GM18517 (cell line): ENCODE measurements around the gene SLC22A17.
"Not testable (repeated sequence)": the region's sequence is repeated elsewhere in the genome, so short reads cannot be mapped to it uniquely, and the experiment has no call there.

Experiments used
- ATAC-seq: cut with Tn5 transposase; IDR thresholded peaks from one replicate; pipeline ENCODE4 v1.9.1; 2021; ENCODE audit warnings: mild to moderate bottlenecking, moderate library complexity; ENCODE audit not compliant: unreplicated experiment

Gene SLC22A17

DNA sequence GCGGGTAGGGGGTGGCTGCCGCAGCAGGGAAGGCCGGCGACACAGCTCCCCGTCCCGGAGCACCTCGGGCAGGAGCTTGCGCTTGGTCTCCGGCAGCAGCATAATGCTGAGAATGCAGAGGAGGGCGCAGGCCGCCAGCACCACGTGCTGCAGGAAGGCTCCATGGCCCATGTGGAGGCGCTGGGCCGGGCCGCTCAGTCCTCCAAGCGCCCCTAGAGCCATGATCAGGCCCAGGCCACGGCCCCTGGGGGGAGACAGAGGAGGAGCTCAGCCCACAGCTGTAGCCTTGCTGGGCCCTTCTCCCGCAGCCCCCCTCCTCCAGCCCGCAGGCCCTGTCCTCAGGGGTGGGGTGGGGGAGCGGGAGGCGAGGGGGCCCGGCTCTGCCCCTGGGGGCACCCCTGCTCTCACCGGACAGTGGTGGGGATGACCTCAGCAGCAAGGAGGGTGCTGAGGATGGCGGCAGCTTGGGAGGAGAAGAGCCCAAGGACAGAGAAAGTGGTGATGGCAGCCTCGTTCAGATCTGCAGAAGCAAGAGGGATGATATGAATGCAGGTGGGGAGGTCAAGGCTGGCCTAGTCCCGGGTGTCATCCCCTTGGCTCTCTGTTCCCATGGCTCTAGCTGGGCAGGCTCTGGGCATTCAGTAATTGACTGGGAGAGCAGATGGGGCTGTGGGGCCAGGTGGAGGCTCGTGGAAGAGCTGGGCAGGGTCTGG, 5.8 kb downstream of the SLC22A17 start:
- ATAC-seq, result no peak

DNA sequence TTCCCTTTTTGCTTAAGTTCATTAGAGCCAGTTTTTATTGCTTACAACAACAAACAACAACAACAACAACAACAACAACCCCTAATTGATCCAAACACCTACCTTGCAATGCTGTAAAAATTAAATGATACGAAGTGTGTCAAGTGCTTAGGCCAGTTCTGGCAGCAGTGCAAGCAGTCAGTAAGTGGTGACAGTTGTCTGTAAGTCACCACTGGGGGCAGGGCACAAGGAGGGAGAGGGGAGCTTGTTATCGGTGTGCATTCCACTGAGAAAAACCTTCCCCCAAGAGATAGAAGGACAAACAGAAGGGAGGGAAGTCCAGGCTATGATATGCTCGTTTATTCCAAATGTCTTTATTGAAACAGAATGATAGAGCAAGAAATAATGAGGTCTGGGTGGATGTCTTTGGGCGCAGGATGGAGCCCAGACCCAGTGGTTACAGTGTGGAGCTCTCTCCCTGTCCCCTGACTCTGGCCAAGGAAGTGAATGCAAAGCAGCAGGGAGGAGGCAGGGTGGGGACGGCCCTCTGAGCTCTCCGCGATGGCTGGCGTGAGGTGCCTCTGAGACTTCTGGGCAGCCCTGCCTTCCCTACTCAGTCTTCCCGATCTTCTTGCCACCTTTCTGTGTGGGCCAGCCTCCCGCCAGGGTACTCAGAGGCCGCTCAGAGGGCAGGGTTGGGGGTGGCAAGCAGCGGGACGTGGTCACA, 6.5 kb downstream of the SLC22A17 start:
- ATAC-seq, result no peak

DNA sequence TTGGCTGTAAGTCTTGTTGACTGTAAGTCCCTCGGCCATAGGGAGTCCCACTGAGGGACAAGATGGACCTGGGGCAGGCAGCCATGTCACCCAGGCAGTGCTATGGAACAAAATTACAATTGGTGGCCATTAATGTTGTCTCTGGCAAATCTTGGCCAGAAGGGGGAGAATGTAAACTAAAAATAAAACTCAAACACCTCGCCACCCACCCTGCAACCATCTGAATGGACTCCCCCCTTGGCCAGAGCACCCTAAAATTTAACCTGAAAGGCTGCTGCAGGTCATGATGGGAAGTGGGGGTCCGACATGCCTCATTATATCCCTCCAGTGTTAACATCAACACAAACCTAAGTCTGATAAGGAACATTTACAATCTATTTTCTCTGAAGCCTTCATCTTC, 8.2 kb downstream of the SLC22A17 start:
- no peak for ATAC-seq

DNA sequence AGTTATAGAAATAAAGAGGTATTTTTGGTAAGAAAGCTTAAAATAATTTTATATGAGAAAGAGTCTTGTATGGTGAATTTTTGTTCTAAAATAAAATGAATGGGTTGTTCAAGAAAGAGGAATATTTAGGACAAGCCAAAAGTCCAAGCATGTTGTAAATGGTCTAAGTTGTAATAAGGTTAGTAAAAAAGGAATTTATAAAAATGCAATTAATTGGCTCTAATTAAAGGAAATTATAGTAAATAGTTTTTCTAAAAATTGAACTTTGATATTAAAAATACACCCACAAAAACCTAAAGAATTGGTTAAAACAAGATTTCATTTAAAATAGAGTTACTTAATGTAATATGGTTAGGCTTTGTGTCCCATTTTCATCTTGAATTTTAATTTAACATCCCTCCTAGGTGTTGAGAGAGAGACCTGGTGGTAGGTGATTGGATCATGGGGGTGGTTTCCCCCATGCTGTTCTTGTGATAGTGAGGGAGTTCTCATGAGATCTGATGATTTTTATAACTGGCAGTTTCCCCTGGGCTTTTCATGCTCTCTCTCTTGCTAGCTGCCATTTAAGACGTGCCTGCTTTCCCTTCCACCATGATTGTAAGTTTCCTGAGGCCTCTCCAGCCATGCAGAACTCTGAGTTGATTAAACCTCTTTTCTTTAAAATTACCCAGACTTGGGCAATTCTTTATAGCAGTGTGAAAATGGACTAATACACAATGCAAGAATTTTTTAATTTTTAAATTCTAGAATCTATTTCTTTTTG, 13.0 kb downstream of the SLC22A17 start:
- ATAC-seq, result no peak

DNA sequence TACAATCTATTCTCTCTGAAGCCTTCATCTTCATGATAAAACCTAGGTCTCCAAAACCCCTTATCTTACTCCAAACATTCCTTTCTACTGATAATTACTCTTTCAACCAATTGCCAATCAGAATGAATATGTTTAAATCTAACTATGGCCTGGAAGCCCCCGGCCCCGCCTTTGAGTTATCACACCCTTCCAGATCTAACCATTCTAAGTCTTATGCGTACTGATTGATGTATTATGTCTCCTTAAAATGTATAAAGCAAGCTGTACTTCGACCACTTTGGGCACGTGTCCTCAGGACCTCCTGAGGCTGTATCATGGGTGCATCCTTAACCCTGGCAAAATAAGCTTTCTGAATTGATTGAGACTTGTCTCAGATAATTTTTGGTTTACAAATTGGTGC, 17.1 kb downstream of the SLC22A17 start:
- no peak for ATAC-seq

DNA sequence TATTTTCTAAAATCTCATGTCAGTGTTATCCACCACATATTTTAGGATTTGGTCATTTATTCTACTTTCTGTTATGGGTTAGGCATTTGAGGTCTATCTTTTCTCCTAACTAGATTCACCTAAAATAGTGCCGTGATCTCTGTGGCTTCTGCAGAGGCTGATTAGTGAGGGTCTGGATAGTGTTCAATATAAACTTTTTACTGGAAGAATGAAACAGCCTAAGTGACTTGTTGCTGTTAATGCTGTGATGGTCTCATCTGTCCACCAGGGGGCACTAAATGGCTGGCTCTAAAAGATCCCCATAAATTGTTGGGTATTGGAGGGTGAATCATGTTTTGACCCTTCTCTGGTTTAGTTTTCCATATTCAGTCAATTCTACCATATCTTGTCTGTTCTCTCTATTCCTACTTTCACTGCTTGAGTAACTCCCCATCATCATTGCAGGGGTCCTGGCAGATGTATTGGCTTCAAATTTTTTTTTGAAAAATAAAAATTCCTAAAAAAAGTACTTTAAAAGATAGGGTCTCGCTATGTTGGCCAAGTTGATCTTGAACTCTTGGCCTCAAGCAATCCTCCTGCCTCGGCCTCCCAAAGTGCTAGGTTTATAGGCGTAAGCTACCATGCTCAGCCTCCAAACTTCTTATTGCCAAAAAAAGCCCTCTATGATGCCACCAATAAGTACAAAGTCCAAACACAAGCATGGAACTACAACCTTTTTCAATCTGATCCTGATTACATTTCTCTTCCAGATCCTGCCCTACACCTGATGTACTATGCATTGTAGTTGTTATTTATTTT, 24.5 kb downstream of the SLC22A17 start:
- peak; percentile 64 for ATAC-seq

DNA sequence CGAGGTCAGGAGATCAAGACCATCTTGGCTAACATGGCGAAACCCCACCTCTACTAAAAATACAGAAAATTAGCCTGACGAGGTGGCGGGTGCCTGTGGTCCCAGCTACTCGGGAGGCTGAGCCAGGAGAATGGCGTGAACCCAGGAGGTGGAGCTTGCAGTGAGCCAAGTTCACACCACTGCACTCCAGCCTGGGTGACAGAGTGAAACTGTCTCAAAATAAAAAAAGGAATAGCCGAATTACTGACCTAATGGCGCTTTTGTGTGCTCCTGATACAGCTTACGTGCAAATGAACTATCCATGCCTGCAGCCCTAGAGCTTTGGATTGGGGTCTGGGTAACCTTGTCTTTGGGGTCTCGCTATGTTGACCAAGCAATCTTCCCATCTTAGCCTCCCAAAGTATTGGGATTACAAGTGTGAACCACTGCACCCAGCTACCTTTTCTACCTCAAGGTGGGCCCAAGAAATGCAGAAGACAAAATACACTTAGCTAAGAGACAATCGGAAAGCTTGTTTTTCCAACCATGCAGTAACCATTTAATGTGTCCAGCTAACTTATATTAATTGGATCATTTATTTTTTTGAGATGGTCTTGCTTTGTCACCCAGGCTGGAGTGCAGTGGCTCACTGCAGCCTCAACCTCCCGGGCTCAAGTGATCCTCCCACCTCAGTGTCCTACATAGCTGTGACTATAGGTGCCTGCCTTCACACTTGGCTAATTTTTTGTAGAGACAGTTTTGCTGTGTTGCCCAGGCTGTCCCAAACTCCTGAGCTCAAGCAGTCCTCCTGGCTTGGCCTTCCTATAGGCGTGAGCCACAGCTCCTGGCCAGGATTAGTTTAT, 26.0 kb downstream of the SLC22A17 start:
- no peak for ATAC-seq

DNA sequence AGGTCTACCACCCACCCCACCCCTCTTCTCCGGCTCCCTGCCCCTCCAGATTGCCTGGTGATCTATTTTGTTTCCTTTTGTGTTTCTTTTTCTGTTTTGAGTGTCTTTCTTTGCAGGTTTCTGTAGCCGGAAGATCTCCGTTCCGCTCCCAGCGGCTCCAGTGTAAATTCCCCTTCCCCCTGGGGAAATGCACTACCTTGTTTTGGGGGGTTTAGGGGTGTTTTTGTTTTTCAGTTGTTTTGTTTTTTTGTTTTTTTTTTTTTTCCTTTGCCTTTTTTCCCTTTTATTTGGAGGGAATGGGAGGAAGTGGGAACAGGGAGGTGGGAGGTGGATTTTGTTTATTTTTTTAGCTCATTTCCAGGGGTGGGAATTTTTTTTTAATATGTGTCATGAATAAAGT, 26.9 kb downstream of the SLC22A17 start:
- ATAC-seq, result not testable (repeated sequence)

DNA sequence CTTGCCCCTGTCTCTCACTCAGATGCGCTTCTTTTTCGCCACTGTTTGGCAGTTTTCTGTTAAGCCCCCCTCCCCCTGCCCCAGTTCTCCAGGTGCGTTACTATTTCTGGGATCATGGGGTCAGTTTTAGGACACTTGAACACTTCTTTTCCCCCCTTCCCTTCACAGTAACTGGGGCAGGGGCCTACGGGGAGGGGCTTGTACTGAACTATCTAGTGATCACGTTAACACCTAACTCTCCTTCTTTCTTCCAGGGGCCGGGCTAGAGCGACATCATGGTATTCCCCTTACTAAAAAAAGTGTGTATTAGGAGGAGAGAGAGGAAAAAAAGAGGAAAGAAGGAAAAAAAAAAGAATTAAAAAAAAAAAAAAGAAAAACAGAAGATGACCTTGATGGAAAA, 27.7 kb downstream of the SLC22A17 start:
- no peak for ATAC-seq

DNA sequence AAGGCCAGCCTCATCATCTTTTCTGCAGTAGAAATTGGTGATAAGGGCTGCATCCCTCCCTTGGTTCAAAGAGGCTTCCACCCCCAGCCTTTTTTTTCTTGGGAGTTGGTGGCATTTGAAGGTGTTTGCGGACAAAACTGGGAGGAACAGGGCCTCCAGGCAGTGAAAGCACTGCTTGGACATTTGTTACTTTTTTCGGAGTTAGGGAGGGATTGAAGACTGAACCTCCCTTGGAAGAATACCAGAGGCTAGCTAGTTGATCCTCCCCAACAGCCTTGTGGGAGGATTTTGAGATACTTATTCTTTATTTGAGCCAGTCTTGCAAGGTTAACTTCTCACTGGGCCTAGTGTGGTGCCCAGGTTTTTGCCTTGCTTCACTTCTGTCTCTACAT, 28.2 kb downstream of the SLC22A17 start:
- no peak for ATAC-seq

DNA sequence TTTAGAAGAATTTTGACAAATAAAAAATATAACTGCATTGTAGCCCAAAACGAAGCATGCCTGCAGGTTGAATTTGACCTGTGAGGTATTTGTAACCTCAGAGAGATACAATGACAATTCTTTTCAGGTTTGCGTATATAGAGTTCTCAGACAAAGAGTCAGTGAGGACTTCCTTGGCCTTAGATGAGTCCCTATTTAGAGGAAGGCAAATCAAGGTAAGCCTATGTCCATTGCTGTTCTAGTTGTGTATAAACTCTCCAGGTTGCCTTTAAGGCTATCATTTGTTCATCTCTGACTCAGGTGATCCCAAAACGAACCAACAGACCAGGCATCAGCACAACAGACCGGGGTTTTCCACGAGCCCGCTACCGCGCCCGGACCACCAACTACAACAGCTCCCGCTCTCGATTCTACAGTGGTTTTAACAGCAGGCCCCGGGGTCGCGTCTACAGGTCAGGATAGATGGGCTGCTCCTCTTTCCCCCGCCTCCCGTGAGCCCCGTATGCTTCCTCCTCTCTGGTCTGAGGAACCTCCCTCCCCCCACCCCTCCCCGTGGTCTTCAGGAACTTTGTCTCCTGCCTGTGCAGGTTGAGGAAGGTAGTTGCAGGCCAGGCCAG, 28.7 kb downstream of the SLC22A17 start:
- ATAC-seq, result no peak

DNA sequence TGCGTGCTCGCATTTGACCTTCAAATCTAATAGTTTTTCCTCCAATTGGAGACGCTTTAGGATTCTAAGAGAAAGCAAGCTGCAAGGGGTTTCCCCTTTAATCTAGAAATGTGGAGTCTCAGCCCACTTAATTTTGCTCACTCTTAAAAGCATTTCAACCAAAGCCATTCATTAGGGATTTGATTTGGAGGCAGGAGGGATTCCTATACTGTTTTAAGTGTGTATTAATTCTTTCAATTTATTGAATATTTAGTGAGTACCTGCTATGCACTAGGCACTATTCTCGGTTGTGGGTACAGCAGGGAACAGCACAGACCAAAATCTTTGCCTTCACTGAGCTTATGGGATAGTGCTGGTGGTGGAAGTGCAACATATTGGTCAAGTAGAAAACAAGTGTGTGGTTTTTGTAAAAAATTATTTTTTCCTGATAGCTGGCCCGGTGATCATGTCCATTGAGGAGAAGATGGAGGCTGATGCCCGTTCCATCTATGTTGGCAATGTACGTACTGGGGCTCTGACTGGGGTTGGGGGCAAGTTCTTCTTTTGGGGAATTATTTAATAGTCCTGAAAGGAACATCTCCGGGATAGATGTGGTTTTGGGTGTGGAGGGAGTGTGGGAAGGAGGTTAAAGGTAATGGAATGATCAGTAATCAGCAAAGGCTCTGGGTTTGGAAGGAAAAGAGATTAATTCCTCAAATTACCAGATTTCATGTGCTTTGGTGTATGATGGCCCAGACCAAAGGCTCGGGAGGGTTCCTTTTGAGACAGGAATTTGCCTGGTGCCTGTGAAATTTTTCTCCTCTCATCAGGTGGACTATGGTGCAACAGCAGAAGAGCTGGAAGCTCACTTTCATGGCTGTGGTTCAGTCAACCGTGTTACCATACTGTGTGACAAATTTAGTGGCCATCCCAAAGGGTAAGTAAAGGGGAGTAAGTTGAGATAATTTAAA, 29.8 kb downstream of the SLC22A17 start:
- no peak for ATAC-seq

DNA sequence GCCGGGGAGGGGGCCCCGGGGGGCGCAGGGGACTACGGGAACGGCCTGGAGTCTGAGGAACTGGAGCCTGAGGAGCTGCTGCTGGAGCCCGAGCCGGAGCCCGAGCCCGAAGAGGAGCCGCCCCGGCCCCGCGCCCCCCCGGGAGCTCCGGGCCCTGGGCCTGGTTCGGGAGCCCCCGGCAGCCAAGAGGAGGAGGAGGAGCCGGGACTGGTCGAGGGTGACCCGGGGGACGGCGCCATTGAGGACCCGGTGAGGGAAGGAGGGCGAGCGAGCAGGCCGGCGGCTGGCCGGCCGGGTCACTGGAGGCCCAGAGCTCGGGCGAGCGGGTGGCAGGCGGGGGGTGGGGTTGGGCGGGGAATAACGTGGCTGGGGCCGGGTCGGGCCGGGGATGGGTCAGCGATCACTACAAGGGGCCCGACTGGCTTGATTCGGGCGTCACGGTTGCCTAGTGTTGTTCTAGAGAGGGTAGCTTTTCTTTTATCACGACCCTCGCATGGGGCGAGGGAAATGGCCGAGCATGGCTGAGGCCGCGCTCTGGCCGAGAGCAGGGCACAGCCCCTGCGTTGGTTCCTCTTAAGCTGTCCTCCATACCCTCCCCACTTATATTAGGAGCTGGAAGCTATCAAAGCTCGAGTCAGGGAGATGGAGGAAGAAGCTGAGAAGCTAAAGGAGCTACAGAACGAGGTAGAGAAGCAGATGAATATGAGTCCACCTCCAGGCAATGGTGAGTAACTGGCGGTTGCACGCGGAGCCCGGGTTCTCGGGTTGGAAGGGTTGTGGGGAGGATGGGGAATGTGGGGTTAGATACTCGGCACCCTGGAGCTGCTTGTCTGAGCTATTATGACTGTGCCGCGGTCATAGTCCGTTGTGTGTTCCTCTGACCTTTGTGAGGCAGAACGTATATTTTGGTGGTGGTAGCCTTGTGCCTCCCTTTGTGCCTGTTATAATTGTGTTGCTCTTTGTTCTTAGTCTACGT, 30.8 kb downstream of the SLC22A17 start:
- no peak for ATAC-seq

DNA sequence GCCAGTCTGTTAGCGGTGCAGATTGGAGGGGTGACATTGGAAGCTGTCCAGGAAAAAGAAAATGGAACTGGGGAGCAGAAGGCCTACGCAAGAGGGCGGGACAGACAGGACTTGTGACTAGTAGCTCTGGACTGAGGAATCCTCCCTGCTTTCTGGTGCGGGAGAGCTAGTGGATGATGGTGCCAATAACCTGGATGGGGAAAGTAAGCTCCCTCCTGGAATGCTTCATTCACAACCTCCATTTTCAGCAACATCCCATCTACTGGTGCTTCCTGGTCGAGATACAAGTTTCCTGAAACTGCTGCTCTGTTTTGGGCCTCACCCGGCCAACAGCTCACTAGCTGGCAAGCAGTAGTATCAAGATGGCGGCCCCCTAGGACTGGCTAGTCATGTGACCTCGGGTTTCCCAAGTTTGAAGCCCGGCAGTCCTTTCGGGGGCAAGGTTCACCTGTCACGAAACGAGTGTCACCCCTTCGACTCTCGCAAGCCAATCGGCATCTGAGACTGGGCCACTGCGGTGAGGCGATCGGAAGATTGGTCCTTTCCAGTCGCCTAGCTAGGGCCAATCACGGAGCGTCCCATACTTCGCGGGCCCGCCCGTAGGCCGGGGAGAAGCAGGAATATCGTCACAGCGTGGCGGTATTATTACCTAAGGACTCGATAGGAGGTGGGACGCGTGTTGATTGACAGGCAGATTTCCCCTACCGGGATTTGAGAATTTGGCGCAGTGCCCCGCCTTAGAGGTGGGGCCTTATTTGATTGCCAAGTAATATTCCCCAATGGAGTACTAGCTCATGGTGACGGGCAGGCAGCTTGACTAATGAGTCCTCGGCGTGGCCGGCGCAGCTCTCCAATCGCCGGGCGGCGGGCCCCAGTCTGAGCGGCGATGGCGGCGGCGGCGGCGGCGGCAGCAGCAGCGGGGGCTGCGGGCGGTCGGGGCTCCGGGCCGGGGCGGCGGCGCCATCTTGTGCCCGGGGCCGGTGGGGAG, 31.8 kb downstream of the SLC22A17 start, which contains the start of gene PABPN1:
Gene PABPN1, plus strand, starts transcription at position 874 of the 988 bp plus-strand sequence. Its CDS starts 13 bp downstream, at position 887.
- peak; percentile 96 for ATAC-seq

DNA sequence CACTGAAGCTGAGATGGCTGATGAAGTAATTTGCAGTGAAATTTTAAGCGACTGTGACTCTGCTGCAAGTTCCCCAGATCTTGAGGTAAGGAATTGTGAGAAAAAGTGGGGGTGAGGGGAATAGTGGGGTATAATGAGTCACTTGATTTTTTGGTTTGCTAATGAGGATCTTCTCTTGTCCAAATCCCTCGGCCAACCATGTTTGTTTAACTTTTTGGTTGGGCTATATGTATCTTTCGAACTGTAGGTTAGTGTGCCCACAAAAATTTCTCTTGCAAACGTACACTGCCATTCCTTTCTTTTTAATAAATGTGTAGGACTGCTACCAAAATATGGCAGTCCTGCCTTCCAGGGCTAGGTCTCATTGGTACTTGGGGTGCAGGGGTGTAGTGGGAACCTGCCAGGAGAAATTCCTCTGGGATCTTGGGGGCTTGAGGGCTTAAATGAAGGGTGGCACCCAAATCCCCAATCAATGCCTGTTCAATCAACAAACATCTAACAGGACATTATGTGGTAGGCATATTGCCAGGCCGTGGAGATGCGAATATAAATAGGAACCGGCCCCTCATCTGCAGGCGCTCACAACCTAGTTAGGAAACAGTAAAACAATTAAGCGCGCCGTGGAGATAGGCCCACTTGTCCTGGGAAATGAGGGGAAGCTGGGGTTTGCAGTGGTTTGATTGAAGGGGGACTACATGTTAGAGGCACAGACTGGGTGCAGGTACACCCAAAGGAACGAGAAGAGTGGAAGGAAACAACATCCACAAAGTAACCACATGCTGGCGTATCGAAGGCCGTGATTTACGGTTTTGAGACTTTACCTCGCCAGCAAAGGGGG, 32.7 kb downstream of the SLC22A17 start:
- ATAC-seq, result no peak
